ENCODE data around the gene ID1. TPM values are rescaled to one million over a fixed set of nuclear protein-coding genes. Genes with fewer than 3 reads are reported as not detected.

Gene ID1
- total and polyA plus RNA-seq, 2 of the 13 experiments (the other 11 are each of a cell fraction or from before 2014, with no cell fraction given): 320 to 419 TPM

DNA sequence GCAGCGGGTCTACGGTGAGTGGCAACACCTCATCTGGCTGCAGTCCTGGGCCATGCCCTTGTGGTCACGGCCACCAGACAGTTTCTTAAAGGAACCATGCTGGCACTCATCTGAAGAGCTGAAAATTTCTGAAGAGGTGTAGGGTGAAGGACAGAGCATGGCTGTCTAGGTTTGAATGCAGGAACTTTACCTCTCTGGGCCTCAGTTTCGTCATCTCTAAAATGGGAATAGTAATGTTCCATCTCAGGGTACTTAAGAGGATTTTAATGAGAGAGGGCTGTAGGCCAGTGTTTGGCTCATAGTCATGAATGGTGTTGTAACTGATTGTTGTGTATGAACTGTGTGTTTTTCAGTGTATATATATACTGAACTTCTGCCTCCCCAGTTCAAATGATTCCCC is 38.4 kb downstream of the ID1 start:
- Histone ChIP-seq H3K36me3 (replicated peaks in 1 of 2; ENCODE audit: control insufficient read depth in 1 of 2, insufficient read depth in 2 of 2, low read length in 2 of 2) (no peaks in the 10 kb centered on the region), H3K9ac (ENCODE audit: insufficient read depth, low read depth, low read length) (no peak overlapping the region), H3K9me3 (ENCODE audit: low read length) (no peaks in the 10 kb centered on the region), H3K27ac (ENCODE audit: extremely low read length, insufficient read depth, low read length) (no peak overlapping the region), H4K20me1 (ENCODE audit: insufficient read depth, low read length) (no peaks in the 10 kb centered on the region), H3K4me3 (replicated peaks in 1 of 3; ENCODE audit: insufficient read depth in 1 of 3, low read depth in 2 of 3, low read length in 3 of 3) (no peak overlapping the region), H2AFZ (ENCODE audit: low read length) (no peak overlapping the region), H3K4me1 (ENCODE audit: insufficient read depth, low read length) (peaks cover 19% of the 10 kb centered on the region), H3K79me2 (ENCODE audit: insufficient read depth, low read length) (no peaks in the 10 kb centered on the region), H3K4me2 (ENCODE audit: low read depth, low read length) (no peak overlapping the region), H3K27me3 (ENCODE audit: control insufficient read depth in 1 of 2, insufficient read depth in 2 of 2, low read length in 2 of 2) (peaks cover 13 to 37% of the 10 kb centered on the region in 2 experiments; a peak in 4 of 5 replicates)
- BruUV-seq (replicated peaks): no TSS peak
- no peak for DNase-seq (ENCODE audit: low spot score)
- in situ Hi-C loops (cut with HindIII; ENCODE audit: extremely low pct_ligation_motif_present, low pct_unique_long_range_greater_than_20kb) (no loop called here), intact Hi-C loops (cut with micrococcal nuclease; ENCODE audit: unreplicated experiment) (no loop called here)
- WGBS (ENCODE audit: low lambda C conversion rate): 52% methylated on average over 4 of the region's 4 CpGs
- ChIA-PET POLR2A (no interaction called here), CTCF (ENCODE audit: low intra/inter-chr PET ratio, low total read pairs) (no interaction called here)
- TF ChIP-seq CBFB (CRISPR knock-in tag; IDR thresholded peaks at IDR 0.05): no peak
- peak; percentile 61; the same call in 1 of the 2 replicates for TF ChIP-seq ZMYM3 (CRISPR knock-in tag; IDR thresholded peaks at IDR 0.05)
- peak; percentile 81 for TF ChIP-seq ZNF629 (CRISPR knock-in tag; conservative IDR thresholded peaks at IDR 0.05)
- no peak for ATAC-seq
- no peak for FAIRE-seq

DNA sequence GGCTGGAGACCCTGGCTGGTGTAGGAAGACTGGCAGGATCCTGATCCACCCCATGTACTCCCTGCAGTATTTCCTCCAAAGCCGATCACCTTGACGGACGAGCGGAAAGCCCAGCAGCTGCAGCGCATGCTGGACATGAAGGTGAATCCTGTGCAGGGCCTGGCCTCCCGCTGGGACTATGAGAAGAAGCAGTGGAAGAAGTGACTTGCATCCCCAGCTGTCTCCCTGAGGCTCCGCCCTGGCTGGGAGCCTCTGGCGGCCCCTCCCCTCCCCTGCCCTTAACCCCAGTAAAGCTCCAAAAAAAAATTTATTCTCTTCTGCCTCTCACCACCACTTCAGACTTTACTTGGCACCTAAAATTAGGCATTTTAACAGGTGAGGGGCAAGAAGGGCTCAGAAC is 39.6 kb downstream of the ID1 start:
- H2AFZ ChIP-seq (ENCODE audit: low read length): no peak overlapping the region

More for the DNA sequence above, 39.6 kb downstream of the ID1 start:
- POLR2A ChIA-PET: interaction anchor here (0.7 to 1.2 kb wide), 3 partner anchors 83 to 95 kb away, joined by 3 to 5 read pairs (median 3); partner anchors contain the start of gene TPX2
- Histone ChIP-seq H3K4me3 (replicated peaks in 1 of 3; ENCODE audit: insufficient read depth in 1 of 3, low read depth in 2 of 3, low read length in 3 of 3) (no peak overlapping the region), H4K20me1 (ENCODE audit: insufficient read depth, low read length) (no peaks in the 10 kb centered on the region), H3K4me1 (ENCODE audit: insufficient read depth, low read length) (peaks cover 7% of the 10 kb centered on the region; the same call in 1 of the 2 replicates), H3K27ac (ENCODE audit: extremely low read length, insufficient read depth, low read length) (no peak overlapping the region), H3K36me3 (replicated peaks in 1 of 2; ENCODE audit: control insufficient read depth in 1 of 2, insufficient read depth in 2 of 2, low read length in 2 of 2) (no peaks in the 10 kb centered on the region), H3K79me2 (ENCODE audit: insufficient read depth, low read length) (no peaks in the 10 kb centered on the region), H3K27me3 (ENCODE audit: control insufficient read depth in 1 of 2, insufficient read depth in 2 of 2, low read length in 2 of 2) (peaks cover 9 to 31% of the 10 kb centered on the region in 2 experiments; a peak in 4 of 5 replicates), H3K9ac (ENCODE audit: insufficient read depth, low read depth, low read length) (no peak overlapping the region), H3K4me2 (ENCODE audit: low read depth, low read length) (no peak overlapping the region), H3K9me3 (ENCODE audit: low read length) (no peaks in the 10 kb centered on the region)
- ATAC-seq (peak; percentile 28), FAIRE-seq (no peak), DNase-seq (ENCODE audit: low spot score) (no peak)
- TF ChIP-seq SNRNP70 (IDR thresholded peaks at IDR 0.05; ENCODE audit: low read depth, low read length) (no peak), ZNF431 (CRISPR knock-in tag; IDR thresholded peaks at IDR 0.05; ENCODE audit: borderline replicate concordance, low read depth) (no peak), ZNF232 (CRISPR knock-in tag; IDR thresholded peaks at IDR 0.05; ENCODE audit: borderline replicate concordance) (no peak), ZBTB38 (CRISPR knock-in tag; IDR thresholded peaks at IDR 0.05) (0 out of 2 replicates have a peak, but pooled peaks have one; percentile 25)
- CTCF ChIA-PET (ENCODE audit: low intra/inter-chr PET ratio, low total read pairs): no interaction called here
- intact Hi-C loops (cut with micrococcal nuclease; ENCODE audit: unreplicated experiment): no loop called here
- WGBS (ENCODE audit: low lambda C conversion rate): 39% methylated on average over 7 of the region's 8 CpGs
- in situ Hi-C loops (cut with HindIII; ENCODE audit: extremely low pct_ligation_motif_present, low pct_unique_long_range_greater_than_20kb): no loop called here
- no TSS peak for BruUV-seq (replicated peaks)

All from HepG2 (cell line).